Lower leg skin (tissue), 3 donors: Measurements from ENCODE around the gene GUCY2F.

Experiments used
- CTCF ChIP-seq, 3 donors: fragments of 450-650 bp; IDR thresholded peaks; one replicate each; pipeline ENCODE4 v1.5.1; 2016; ENCODE audit warnings: antibody characterized with exemption in 3 of 3, mild to moderate bottlenecking in 3 of 3, moderate library complexity in 2 of 3
- POLR2A ChIP-seq, 2 donors: fragments of 450-650 bp; IDR thresholded peaks; one replicate each; pipeline ENCODE4 v1.6.1; 2016 to 2017; ENCODE audit warnings: antibody characterized with exemption in 2 of 2, mild to moderate bottlenecking in 1 of 2, moderate library complexity in 1 of 2

GRCh38 chrX:109472939-109473735 is 8.7 kb downstream of the GUCY2F start:
- TF ChIP-seq POLR2A (IDR thresholded peaks at IDR 0.05) (no peak), CTCF (IDR thresholded peaks at IDR 0.05) (no peak)
